NCI-H446 treated with DMSO at 0.1 percent for 48 hours (cell line): ENCODE results near the gene UNC45A.
A peak's percentile ranks its signal among the peaks of the same experiment; 100 is the strongest.
"Not testable (repeated sequence)": the region's sequence is repeated elsewhere in the genome, so short reads cannot be mapped to it uniquely, and the experiment has no call there.

Source experiments
- DNase-seq: peaks from one replicate; lab custom pipeline; 2025; lab: John Stamatoyannopoulos, UW

UNC45A gene

DNA sequence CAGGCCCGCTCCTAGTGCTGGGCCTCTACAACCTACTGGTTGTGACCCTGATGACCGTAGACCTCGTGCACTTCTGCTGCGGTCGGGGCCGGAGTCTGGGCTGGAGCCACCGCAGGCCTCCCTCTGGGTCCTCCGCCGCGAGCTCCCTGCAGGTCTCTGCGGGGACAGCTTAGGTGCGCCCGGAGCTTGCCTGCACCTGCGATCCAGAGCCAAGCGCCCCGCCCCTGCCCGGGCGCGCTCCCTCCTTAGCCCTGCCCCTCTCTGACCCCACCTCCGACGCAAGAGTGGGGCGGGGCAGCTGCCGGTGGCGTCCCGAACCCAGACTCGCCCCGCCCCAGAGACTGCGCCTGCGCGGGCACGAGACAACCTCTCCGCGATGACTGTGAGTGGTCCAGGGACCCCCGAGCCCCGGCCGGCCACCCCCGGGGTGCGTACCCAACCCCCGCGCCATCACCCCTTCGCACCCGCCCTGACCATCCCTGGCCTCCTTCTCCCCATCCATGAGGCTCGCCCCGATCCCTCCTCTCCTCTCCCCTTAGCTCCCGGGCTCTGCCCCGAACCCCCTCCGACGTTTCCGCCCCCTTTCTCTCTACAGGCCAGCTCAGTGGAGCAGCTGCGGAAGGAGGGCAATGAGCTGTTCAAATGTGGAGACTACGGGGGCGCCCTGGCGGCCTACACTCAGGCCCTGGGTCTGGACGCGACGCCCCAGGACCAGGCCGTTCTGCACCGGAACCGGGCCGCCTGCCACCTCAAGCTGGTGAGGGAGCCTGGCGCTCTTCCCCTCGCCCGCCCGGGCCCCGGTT lies at the start of gene UNC45A:
Gene UNC45A (plus strand): TSS at position 337 of the 803 bp plus-strand sequence. CDS start 40 bp downstream, at position 377.
- peak; percentile 41 for DNase-seq

DNA sequence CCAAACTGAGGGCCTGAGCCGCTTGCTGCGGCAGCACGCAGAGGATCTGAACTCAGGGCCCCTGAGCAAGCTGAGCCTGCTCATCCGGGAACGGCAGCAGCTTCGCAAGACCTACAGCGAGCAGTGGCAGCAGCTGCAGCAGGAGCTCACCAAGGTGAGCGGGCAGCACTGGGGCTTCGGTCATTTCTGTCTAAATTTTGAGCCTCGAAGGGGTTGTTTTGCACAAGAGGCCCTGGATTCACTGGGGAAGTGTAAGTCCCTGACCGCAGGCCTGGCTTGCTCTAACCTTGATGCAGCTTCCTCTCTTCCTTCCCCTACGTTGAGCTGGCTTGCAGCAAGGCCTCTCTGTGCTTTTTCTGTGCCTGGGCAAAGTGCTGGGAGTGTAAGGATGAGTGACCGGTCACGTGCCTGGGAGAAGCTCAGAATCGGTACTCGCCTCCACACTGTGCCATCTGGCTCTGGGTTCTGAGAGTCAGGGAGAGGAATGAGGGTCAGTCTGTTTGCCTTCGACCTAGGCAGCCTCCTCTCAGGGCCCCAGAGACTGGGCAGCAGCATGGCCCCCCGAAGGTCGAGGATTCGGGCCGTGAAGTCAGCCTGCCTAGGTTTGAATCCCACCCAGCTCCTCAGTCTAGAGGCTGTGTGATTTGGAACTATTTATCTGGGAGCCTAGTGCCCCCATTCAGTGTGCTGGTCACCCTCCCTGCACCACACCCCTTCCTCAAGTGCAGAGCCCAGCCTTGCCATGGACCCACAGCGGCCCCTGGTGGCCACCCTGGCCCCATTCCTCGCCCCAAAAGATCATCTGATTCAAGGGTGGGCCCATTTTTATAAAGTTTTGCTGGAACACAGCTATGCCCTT lies 49.4 kb upstream of the UNC45A start:
- DNase-seq, result no peak

DNA sequence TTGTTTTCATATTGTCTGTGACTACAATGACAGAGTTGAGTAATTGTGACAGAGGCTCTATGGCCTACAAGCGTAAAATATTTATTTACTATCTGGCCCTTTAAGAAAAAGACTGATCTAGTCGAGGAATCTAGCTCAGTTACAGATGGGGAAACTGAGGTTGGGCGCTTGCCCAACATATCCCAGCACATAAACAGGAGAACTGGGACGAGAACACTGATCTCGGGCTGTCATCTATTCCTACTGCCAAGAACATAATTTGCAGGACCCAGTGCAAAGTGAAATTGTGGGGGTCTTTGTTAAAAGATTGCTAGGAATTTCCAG lies 48.8 kb upstream of the UNC45A start:
- no peak for DNase-seq

GRCh38 chr15:90887037-90887481 lies 48.0 kb upstream of the UNC45A start:
- no peak for DNase-seq

DNA sequence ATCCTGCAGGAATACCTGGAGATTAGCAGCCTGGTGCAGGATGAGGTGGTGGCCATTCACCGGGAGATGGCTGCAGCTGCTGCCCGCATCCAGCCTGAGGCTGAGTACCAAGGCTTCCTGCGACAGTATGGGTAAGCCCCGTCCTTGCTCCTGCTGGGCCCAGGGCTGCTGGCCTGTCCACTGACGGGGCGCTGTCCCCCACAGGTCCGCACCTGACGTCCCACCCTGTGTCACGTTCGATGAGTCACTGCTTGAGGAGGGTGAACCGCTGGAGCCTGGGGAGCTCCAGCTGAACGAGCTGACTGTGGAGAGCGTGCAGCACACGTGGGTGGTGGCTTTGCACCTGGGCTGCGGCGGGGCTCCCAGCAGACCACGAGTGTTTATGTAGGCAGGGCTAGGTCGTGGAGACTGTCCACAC lies 45.8 kb upstream of the UNC45A start:
- DNase-seq, result no peak

DNA sequence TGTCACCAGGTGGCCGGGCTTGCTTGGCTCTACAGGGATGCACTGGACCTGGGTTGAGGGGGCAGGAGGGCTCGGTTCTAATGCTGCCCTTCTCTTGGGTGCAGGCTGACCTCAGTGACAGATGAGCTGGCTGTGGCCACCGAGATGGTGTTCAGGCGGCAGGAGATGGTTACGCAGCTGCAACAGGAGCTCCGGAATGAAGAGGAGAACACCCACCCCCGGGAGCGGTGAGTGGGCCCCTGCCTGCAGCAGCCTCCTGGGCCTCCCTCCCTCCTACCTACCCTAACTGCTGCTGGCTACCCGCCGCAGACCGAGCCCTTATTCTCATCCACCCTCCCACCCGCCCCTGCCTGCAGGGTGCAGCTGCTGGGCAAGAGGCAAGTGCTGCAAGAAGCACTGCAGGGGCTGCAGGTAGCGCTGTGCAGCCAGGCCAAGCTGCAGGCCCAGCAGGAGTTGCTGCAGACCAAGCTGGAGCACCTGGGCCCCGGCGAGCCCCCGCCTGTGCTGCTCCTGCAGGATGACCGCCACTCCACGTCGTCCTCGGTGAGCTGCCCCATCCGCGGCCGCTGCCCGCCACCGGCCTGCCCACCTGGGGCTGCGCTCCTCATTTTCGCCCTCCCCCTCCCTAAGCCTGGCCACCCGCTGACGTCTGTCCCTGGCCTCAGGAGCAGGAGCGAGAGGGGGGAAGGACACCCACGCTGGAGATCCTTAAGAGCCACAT lies 45.2 kb upstream of the UNC45A start:
- DNase-seq, result no peak

DNA sequence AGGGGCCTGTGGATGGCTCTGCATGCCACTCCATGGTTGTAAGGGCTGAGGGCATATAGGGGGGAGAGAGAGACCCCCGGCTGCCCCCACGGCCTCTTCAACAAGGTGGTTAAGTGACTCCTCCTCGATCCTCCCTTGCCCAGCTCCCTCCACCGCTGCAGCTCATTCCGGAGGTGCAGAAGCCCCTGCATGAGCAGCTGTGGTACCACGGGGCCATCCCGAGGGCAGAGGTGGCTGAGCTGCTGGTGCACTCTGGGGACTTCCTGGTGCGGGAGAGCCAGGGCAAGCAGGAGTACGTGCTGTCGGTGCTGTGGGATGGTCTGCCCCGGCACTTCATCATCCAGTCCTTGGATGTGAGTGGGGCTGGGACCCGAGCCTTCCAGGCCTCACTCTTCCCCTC lies 44.2 kb upstream of the UNC45A start:
- no peak for DNase-seq

DNA sequence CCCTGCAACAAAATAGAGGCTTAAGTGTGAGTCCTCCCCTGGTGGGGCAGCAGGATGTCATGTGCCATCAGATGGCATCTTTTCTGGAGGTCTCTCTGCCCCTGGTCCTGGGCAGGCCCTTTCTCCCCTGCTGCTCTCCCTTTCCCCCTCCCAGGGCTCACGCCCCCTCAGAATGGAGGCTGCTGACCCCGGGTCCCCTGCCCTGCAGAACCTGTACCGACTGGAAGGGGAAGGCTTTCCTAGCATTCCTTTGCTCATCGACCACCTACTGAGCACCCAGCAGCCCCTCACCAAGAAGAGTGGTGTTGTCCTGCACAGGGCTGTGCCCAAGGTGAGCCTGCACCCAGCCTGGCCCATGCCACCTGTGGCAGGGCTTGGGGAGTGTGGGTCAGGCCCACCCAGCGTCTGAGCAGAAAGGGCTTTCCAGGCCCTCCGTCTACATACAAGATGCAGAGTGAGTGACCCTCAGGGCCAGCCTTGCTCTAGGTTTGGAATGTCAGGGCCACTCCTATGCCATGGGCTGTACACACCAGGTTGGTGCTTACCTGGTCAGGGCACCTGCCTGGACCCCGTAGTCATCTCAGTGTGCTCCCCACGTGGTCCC lies 43.6 kb upstream of the UNC45A start:
- no peak for DNase-seq

DNA sequence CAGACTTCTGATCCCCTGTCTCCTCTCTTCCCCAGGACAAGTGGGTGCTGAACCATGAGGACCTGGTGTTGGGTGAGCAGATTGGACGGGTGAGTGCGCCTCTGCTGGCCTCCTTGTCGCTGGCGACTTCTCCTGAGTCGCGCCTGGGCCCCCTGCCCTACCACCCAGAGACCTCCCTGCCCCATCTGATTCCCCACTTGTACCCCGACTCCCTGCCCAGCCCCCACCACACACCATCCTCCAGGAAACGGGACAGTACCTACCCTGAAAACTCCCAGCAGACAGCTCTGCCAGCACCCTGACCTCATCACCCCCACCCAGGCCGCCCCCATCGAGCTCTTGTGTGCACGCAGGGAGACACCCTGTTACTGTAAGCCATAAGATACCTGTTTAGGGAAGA lies 43.1 kb upstream of the UNC45A start:
- no peak for DNase-seq

GRCh38 chr15:90892498-90893174 lies 42.4 kb upstream of the UNC45A start:
- no peak for DNase-seq

DNA sequence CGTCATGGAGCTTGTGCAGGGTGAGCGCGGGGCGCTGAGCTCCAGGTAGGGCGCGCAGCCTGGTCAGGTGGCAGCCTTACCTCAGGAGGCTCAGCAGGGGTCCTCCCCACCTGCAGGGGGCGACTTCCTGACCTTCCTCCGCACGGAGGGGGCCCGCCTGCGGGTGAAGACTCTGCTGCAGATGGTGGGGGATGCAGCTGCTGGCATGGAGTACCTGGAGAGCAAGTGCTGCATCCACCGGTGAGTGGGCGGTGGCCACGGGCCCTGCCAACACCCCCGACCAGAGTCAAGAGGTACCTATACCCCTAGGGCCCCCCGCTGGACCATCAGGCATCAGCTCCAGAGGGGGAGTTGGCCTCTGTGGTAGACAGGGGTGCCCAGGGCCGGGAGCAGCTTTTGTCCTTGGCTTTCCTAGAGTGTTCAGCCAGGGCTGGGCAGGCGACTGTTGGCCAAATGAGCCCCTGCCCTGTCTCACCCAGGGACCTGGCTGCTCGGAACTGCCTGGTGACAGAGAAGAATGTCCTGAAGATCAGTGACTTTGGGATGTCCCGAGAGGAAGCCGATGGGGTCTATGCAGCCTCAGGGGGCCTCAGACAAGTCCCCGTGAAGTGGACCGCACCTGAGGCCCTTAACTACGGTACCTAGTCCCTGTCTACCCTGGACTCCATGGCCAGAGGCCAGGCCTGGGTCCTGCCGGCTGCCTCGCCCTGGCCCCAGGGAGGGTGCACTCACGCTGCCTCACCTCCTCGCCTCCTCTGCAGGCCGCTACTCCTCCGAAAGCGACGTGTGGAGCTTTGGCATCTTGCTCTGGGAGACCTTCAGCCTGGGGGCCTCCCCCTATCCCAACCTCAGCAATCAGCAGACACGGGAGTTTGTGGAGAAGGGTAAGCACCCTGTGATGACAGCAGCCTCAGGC lies 41.7 kb upstream of the UNC45A start:
- no peak for DNase-seq

- no peak for DNase-seq
These were observed 39.4 kb upstream of the UNC45A start for GRCh38 chr15:90895571-90896117.

GRCh38 chr15:90897131-90897655 lies 37.9 kb upstream of the UNC45A start:
- DNase-seq, result not testable (repeated sequence)

DNA sequence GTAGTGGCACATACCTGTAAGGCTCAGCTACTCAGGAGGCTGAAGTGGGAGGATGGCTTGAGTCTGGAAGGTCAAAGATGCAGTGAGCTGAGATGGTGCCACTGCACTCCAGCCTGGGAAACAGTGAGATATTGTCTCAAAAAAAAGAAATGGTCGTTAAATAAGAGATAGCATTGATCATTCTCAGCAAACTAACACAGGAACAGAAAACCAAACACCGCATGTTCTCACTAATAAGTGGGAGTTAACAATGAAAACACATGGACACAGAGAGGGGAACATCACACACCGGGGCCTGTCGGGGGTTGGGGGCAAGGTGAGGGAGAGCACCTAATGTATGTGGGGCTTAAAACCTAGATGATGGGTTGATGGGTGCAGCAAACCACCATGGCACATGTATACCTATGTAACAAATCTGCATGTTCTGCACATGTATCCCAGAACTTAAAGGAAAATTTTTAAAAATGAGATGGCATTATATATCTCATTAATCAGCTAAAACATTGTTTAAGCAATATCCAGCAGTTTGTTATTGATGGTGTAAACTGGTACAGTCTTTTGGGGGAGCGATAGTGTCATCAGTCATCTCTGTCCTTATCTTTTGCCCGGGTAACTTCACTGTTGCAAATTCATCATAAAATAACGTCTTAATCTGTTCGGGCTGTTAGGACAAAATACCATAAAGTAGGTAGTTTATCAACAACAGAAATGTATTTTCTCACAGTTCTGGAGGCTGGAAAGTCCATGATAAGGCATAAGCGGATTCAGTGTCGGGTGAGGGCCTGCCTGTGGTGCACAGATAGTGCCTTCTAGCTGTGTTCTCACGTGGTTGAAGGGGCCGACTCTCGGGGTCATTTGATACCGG lies 33.7 kb upstream of the UNC45A start:
- DNase-seq, result no peak

DNA sequence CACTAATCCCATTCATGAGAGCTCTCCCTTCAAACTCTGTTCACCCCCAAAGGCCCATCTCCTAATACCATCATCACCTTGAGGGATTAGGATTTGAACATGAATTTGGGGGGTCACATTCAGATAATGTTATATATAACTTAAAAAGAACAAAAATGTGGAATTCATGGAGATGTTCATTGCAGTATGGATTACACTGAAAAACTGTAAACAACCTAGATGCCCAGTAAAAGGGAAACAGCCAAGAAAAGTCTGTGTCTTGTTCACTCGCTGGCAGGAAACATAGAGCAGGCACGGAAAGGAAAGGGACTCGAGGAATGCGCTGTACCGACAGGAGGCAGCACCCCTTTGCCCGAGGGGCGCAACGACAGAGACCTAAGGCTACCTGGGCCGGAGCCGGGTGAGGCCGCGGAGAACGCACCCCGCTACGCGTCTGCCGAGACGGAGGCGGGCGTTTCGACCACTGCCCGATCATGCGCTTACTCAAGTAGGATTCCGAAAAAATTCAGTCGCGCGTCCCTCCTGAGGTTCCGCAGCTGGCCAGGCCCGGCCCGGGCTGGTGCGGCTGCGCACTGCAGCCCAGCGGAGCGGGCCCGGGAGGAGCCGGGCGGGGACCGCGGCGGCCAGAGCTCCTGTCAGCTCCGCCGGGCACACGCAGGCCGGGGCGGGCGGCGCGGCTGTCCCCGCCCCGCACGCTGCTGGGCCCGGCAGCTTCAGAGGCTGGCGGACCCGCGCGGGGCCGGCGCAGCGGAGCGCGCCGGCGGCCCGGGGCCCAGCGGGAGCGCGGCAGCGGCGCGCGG lies 32.8 kb upstream of the UNC45A start:
- DNase-seq, result peak; percentile 40

- DNase-seq, result no peak
These were observed 32.0 kb upstream of the UNC45A start, which contains the start of gene MAN2A2 for GRCh38 chr15:90902840-90903732. Gene MAN2A2 (plus strand): TSS chr15:90903302. CDS start chr15:90904208, 906 bp downstream.
